ENCODE data around the gene CTNNA2. TPM values are rescaled to one million over a fixed set of nuclear protein-coding genes. Genes with fewer than 3 reads are reported as not detected.

The CTNNA2 gene
- total RNA-seq, 1 experiment from 2014 or later, result 5.5 TPM

DNA sequence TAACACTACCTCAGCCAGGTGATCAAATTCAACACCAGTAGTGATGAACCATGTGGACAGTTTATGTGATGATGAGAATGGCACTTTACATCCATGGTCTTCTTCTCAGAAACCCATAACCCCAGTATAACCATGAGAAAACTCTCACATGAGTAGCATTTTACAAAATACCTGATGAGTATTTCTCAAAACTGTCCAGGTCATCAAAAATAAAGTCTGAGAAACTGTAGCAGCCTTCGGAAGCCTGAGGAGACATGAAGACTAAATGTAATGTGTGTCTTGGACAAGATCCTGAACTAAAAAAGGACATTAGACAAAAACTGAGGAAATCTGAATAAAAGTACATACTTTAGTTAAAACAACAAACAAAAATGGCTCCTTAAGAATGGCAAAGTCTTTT lies 108.9 kb downstream of the CTNNA2 start:
- no peaks in the 10 kb centered on the region for H3K27me3 ChIP-seq (ENCODE audit: insufficient read depth, low read length)
- Mint-ChIP-seq H3K27me3 (ENCODE audit: low read depth) (no peaks in the 10 kb centered on the region), H3K4me1 (peaks cover 2 to 5% of the 10 kb centered on the region in 2 experiments; a peak in 1 of 4 replicates), H3K27ac (no peak overlapping the region), H3K4me3 (no peak overlapping the region), H3K36me3 (ENCODE audit: insufficient read depth in 1 of 3, low read depth in 3 of 3) (peaks cover 0 to 4% (median 0%) of the 10 kb centered on the region in 3 experiments; a peak in 1 of 7 replicates), H3K9me3 (no peaks in the 10 kb centered on the region; a peak in 1 of 5 replicates)
- no peak overlapping the region for H3K56ac ChIP-seq (ENCODE audit: insufficient read length, low read depth, low read length)
- H2AK5ac ChIP-seq (ENCODE audit: insufficient read length, low read length), result no peak overlapping the region
- no peak overlapping the region for H2BK12ac ChIP-seq (ENCODE audit: insufficient read length, low read depth, low read length)
- no peak overlapping the region for H3K4me2 ChIP-seq (ENCODE audit: insufficient read depth, insufficient read length, low read length)
- H3K79me1 ChIP-seq (ENCODE audit: insufficient read depth, low read depth, low read length, poor library complexity, severe bottlenecking), result no peaks in the 10 kb centered on the region
- DNase-seq, result no peak
- WGBS (ENCODE audit: extremely low coverage, insufficient read length, low lambda C conversion rate), result no CpG with 5 or more reads among the region's 1 CpG
- H3K14ac ChIP-seq (ENCODE audit: insufficient read depth, low read length), result no peak overlapping the region
- H3K4me1 ChIP-seq (ENCODE audit: insufficient read depth, low read length), result no peaks in the 10 kb centered on the region
- TF ChIP-seq CTCF (conservative IDR thresholded peaks at IDR 0.05), result no peak
- H2AFZ ChIP-seq (ENCODE audit: low read length), result no peak overlapping the region
- H3K27ac ChIP-seq (ENCODE audit: insufficient read length, low read depth, low read length), result no peak overlapping the region
- no peak overlapping the region for H4K91ac ChIP-seq (ENCODE audit: insufficient read length, low read depth, low read length)
- no peak overlapping the region for H3T11ph ChIP-seq (ENCODE audit: low read length)
- no peaks in the 10 kb centered on the region for H4K20me1 ChIP-seq (ENCODE audit: control insufficient read depth, insufficient read depth, insufficient read length)
- no peak overlapping the region for H3K18ac ChIP-seq (ENCODE audit: insufficient read length, low read depth, low read length)
- H4K5ac ChIP-seq (ENCODE audit: insufficient read length, low read depth, low read length), result no peak overlapping the region
- no peak overlapping the region for H3K4ac ChIP-seq (ENCODE audit: low read depth, low read length)
- H3K9me3 ChIP-seq (ENCODE audit: control insufficient read depth, low read depth, low read length), result no peaks in the 10 kb centered on the region
- H3K23me2 ChIP-seq (ENCODE audit: insufficient read length, low read depth, low read length, poor library complexity, severe bottlenecking), result no peaks in the 10 kb centered on the region
- H3K23ac ChIP-seq (ENCODE audit: insufficient read length, low read depth, low read length), result no peak overlapping the region
- H2BK20ac ChIP-seq (ENCODE audit: low read depth, low read length, poor library complexity, severe bottlenecking), result no peak overlapping the region
- H2BK5ac ChIP-seq (ENCODE audit: insufficient read length, low read length), result no peak overlapping the region
- H3K9ac ChIP-seq (ENCODE audit: extremely low read depth, insufficient read length, low read length), result no peak overlapping the region
- H3K79me2 ChIP-seq (ENCODE audit: insufficient read depth, low read length), result no peaks in the 10 kb centered on the region
- H2BK120ac ChIP-seq (ENCODE audit: low read depth, low read length, poor library complexity, severe bottlenecking), result no peak overlapping the region
- H2BK15ac ChIP-seq (ENCODE audit: low read depth, low read length), result no peak overlapping the region
- H4K8ac ChIP-seq (replicated peaks; ENCODE audit: insufficient read length, low read depth, low read length), result no peak overlapping the region

Measured in H9 (cell line).